Fibroblast of mammary gland (primary cell): ENCODE data around the gene CACNA1F.
A peak's percentile ranks its signal among the peaks of the same experiment; 100 is the strongest.

Experiments
- DNase-seq: peaks from one replicate; pipeline ENCODE4 v3.0.0-alpha.2; 2010; ENCODE audit warnings: low read depth
- H3K4me3 ChIP-seq: 2 replicates; pipeline ENCODE4 v1.5.1; 2011; ENCODE audit warnings: low read depth, mild to moderate bottlenecking, low read length, moderate library complexity; ENCODE audit not compliant: control insufficient read depth
- TF ChIP-seq, protein P1 (sequence below): conservative IDR thresholded peaks from 2 replicates; pipeline ENCODE4 v1.5.1; 2011; ENCODE audit warnings: low read depth, low read length, inconsistent platforms; ENCODE audit not compliant: control insufficient read depth, insufficient read depth

Gene CACNA1F

DNA sequence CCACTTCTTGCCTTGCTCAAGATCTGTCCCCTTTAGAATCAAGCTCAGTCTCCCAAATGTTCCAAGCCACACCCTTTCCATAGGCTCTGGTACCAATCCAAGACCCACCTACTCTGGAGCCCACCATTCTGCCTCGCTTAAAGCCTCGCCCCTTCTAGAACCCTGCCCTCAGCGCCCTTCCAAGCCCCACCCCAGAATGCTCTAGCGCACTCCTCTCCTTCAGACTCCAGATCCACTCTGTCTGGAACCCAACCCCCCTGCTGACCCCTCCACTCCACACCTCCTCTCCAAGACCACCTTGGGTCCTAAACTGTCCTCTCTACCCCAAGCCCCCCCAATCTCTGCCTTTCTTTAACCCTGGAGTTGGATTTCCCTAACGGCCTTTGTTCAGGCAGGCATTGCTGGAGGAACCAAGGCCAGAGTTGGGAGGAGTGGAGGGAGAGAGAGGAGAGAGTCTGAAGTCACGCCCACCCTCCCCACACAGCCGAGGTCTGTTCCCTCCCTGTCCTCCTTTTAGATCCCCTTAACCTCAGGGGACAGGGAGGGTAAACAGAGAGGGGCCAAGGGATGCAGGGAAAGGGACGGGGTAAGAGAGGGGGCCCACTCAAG, 44.6 kb downstream of the CACNA1F start:
- TF ChIP-seq, protein P1, sequence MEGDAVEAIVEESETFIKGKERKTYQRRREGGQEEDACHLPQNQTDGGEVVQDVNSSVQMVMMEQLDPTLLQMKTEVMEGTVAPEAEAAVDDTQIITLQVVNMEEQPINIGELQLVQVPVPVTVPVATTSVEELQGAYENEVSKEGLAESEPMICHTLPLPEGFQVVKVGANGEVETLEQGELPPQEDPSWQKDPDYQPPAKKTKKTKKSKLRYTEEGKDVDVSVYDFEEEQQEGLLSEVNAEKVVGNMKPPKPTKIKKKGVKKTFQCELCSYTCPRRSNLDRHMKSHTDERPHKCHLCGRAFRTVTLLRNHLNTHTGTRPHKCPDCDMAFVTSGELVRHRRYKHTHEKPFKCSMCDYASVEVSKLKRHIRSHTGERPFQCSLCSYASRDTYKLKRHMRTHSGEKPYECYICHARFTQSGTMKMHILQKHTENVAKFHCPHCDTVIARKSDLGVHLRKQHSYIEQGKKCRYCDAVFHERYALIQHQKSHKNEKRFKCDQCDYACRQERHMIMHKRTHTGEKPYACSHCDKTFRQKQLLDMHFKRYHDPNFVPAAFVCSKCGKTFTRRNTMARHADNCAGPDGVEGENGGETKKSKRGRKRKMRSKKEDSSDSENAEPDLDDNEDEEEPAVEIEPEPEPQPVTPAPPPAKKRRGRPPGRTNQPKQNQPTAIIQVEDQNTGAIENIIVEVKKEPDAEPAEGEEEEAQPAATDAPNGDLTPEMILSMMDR = no peak
- H3K4me3 ChIP-seq = no peak overlapping the region
- DNase-seq = no peak

DNA sequence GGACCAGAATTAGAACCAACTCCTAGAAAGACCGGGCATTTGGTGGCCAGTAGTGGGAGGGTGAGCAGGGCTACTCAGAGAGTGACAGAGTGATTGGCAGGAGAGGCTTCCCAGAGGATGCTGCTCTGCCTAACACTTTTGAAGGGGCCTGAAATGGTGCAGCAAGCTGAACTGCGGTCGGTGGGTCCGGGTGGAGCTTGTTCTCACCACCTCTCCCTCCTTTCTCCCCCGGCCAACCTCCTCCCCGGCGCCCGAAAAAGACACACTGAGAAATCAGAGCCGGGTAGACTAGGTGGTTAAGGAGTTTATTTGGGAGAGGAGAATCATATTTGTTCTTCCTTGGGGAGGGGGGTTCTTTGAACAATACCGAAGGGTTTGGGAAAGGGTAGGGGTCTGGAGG, 45.6 kb downstream of the CACNA1F start:
- no peak overlapping the region for H3K4me3 ChIP-seq
- TF ChIP-seq, protein P1 = no peak
- DNase-seq = no peak

DNA sequence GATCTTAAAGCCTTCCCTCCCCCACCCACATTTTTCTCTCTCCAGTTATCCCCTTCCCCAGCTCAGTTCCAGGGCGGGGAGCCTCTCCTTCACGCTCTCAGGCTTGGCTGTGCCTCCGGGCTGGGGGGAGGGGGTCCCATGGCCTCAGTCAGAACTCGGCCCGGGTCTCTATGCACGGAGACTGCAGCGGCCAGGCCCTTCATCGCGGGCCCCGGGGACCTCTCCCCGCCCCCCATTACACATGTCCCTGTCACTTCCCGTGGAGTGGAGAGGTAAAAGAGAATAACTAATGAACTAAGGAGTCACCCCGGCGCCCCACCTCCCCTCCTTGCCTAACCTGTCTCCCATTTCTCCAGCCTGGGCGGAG, 46.1 kb downstream of the CACNA1F start:
- TF ChIP-seq, protein P1 = no peak
- no peak overlapping the region for H3K4me3 ChIP-seq
- no peak for DNase-seq

DNA sequence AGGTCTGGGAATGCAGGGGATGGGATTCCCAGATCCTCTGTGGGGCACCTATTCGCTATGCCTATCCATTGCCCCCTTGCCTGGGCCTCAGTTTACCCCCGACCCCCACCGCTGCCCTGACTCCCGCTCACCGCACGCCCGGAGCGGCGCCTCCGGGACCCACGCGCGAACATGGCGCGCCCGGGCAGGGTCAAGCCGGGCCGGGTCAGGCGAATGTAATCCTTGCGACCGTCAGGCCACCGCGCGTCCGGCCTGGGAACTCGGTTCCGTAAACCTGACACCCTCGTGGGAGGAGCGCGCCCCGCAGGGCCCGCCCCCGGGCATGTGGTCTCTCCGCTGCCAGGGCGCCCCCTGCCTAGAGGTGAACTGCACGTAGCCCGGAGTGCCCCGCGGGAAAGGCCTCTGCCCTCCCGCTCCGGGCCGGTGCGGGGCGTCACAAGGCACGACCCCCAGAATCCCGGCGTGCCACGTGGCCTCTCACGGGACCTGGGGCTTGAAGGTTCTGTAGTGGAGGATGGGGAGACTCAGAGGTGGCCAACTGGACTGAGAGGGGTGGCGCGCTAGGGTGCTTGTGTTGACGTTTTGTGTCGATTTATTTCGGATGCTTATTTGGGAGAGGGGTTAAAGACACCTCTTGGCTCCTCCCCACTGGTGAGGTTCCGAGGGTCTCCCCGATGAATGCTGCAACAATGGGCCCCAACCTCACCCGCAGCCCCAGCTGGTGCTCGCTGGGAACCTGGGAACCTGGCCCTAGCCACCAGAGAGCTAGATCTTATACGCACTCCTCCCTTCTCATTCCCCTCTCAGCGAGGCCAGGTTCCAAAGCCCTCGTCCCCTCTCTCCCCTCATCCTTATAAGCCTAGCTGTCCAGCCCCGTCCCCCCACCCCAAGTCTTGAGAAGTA, 46.8 kb downstream of the CACNA1F start, which contains the start of gene PRICKLE3:
Gene PRICKLE3, minus strand, starts transcription at position 249 of the 903 bp plus-strand sequence. Its CDS starts 76 bp downstream, at position 173.
- H3K4me3 ChIP-seq = peak within 1 kb of the TSS; percentile 69
- DNase-seq = peak; percentile 54
- TF ChIP-seq, protein P1 = peak; percentile 12

DNA sequence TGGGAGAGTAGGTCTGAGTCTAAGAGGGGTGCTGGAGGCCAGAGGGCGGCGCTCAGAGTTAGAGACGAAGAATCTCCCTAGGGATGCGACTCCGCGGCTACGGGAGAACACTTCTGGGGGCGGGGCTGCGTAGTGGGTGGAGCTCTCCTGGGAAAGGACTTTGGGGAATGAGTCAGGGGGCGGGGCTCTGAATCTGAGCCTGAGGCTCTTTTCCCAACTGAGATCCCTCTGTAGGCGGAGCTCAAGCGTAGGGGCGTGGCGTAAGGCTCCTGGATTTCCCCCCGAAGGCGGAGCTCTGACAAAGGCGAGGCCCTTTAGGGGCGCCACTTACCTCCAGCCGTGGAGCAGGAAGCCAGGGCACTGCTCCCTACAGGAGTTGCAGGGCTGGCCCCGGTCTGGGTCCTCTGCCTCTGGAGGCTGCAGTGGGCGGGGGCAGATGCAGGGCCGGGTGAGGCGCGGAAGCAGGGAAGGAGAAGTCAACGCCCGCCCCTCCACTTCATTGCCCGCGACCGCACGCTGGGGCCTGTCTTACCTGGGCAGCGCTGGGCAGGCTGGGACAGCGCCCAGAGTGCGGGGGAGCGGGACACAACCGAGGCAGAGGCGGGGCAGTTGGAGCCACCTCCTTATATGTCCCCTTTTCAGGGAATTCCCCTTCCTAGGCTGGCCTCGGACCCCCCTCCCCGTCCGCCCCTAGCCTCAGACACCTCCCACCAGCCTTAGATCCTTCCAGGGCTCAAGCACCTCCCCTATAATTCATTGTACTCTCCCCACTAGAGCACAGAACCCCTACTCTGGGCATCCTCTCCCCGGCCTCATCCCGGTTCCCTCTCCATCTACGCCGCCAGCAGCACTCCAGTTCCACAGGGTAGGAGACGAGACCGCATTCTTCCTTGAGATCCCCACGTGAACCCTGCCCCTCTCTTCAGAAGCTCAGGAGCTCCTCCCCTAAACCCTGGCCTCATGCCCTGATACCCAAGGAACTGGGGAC, 48.6 kb downstream of the CACNA1F start:
- peak overlapping the region; percentile 69 for H3K4me3 ChIP-seq
- TF ChIP-seq, protein P1 = no peak
- DNase-seq = peak; percentile 86

DNA sequence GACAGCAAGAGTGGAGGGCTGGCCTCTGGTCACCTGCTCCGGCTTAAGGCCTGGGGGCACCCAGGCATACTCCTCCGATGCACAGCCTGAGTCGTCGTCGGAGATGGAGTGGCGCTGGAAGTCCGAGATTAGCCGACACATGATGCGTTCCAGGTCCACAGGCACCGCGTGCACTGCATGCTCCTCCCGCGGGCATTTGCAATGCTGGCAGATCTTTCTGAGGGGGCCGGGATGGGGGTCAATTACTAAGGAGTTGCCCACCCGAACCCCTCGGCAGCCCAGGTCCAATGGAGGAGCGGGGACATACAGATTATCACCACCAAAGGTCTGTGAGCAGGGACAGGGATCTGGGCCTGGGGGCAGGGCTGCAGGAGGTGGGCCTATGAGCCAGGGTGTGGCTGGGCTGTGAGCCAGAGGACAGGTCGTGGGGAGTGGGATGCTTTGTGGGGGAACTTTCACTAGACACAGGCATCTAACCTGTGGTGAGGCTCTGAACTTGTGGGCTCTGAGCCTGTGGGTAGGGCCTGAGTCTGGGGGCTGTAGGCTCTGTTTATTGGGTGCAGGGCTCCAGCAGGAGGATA, 49.3 kb downstream of the CACNA1F start:
- no peak for DNase-seq
- TF ChIP-seq, protein P1 = no peak
- no peak overlapping the region for H3K4me3 ChIP-seq
